Caki2 (cell line): ENCODE data around the gene SH3D21. TPM values are rescaled to one million over a fixed set of nuclear protein-coding genes. Genes with fewer than 3 reads are reported as not detected.

ENCODE experiments used
- DNase-seq: peaks from one replicate; pipeline ENCODE4 v3.0.0-alpha.2; 2015; ENCODE audit warnings: low read depth
- in situ Hi-C: cut with HindIII; loops from 2 replicates; pipeline ENCODE4 v1.10.0; 2016; ENCODE audit warnings: low sequenced_read_pairs, low pct_unique_long_range_greater_than_20kb, mixed read lengths
- total RNA-seq: library from RNA; depleted of rRNA; stranded (reverse); fragments of >200 nt; shearing (Covaris generic); gene quantifications from 2 replicates; pipeline ENCODE4 v1.2.3, GENCODE V29; 2014; ENCODE audit warnings: low replicate concordance

Gene SH3D21
- total RNA-seq, 1 experiment from 2014 or later, result 3.2 TPM

DNA sequence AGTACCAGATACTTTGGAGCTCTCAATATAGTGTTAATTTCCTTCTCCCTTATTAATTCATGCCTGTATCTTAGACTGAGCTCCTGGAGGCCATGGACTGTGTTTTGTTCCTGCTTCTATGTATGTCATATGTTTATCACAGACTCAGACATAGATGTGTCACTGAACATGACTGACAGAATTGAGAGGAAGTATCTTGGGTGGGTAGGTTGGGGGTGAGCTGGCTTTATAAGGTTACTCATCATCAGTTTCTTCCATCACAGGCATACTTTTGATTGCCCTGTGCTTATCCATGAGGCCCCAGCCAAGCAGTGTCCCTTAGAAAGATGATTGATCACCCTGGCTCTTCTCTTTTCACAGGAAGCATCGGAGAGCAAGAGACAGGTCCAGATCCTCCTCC is 5.6 kb upstream of the SH3D21 start:
- in situ Hi-C loops, result no loop called here
- DNase-seq, result no peak

- in situ Hi-C loops, result no loop called here
- no peak for DNase-seq
These were observed 4.9 kb upstream of the SH3D21 start for GRCh38 chr1:36301220-36301619.

DNA sequence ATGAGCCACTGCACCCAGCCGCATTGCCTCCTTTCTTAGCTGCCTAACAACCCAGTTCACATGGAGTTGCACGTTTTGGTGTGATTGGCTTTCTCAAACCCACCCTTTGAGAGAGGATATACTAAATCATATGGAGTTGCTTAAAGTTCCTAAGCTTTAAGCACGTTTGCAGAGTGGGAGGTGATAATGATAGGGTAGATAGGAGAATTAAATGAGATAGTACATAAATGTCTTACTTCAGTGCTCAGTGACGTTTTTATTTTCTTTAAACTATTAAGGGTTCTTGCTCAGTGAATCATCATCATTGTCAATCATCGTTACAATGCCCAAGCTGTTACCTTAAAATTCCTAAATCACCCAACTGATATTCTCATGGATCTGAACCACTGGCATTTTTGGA is 2.9 kb upstream of the SH3D21 start:
- DNase-seq, result no peak
- in situ Hi-C loops, result no loop called here

DNA sequence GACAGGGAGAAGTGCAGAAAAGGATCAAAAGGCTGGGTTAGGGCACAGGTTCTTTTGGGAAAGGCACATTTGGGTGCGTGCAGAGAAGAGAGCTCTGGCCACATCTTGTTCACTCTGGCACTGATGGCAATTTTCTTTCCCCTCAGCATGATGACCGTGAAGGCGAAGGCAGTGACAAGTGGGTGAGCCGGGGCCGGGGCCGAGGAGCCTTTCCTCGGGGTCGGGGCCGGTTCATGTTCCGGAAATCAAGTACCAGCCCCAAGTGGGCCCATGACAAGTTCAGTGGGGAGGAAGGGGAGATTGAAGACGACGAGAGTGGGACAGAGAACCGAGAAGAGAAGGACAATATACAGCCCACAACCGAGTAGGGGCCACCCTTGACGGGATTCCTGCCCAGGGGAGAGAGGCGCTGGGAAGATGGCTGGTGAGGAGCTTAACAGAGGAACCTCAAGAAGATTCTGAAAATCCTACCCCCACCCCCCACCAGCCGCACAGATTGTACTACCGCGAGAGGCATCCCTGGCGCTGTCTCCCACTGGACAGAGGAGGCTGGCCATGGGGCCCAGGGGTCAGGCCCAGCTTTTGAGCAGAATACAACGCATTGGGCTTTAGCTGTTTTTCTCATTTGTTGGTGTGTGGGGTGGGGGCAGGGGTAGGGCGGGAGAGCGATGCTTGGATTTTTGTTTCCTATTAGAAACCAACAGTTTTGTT is 2.4 kb upstream of the SH3D21 start:
- DNase-seq, result no peak
- in situ Hi-C loops, result no loop called here

DNA sequence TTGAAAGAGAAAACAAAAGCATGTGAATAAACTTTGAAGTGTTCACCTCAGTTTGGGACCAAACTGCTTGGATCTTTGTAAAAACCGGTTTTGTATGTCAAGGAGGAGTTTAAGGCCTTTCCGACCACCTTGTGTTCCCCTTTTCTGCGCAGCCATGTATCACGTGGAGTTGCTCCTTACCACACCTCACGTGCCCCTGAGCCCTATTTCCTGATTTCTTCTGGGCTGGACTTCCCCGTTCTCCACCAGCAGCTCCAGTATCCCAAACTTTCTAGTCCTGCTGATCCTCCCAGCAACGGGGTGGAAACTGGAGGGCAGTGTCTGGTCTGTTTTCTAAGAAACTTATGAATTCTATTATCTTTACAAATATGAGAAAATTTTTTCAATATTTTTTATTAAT is 1.6 kb upstream of the SH3D21 start:
- no peak for DNase-seq
- in situ Hi-C loops, result no loop called here

- no peak for DNase-seq
- in situ Hi-C loops, result no loop called here
These were observed 926 bp upstream of the SH3D21 start for GRCh38 chr1:36304970-36305914.

DNA sequence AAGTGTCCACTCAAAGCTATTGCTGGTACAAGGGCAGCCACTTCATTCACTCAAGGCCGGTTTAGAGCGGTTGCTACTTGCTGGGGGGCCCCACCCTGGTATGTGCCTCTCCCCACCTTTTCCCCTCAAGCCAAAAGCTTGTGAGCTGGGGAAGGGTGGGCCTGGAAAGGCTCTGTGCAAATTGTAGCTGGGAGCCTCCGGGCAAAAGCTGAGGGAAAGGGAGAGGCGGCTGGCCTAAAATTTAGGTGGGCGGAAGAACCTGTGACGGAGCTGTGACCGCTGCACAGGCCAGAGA is 306 bp upstream of the SH3D21 start:
- no peak for DNase-seq
- in situ Hi-C loops, result no loop called here

DNA sequence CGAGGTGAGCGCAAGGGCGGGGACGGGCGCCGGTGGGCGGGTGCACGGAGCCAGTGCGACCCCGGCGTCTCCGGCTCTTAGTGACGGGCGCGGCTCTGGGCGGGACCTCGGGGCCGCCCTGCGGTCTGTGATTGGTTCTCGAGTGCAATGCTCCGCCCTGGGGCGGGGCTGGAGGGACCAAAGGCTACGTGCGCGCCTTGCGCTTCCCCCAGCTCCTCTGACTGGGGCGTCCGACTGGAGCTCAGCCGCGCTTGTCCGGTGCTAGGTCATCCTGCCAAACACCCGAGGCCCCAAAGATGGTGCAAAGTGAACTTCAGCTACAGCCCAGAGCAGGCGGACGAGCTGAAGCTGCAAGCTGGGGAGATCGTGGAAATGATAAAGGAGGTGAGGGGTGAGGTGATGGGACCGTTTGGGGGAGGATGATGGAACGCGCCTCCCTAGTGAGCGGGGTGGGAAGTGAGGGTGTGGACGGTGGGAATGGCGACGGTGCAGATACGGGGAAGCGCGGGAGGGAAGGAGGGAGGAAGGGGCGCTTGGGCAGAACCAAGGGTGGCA is 811 bp downstream of the SH3D21 start:
- in situ Hi-C loops, result no loop called here
- DNase-seq, result peak; percentile 88

DNA sequence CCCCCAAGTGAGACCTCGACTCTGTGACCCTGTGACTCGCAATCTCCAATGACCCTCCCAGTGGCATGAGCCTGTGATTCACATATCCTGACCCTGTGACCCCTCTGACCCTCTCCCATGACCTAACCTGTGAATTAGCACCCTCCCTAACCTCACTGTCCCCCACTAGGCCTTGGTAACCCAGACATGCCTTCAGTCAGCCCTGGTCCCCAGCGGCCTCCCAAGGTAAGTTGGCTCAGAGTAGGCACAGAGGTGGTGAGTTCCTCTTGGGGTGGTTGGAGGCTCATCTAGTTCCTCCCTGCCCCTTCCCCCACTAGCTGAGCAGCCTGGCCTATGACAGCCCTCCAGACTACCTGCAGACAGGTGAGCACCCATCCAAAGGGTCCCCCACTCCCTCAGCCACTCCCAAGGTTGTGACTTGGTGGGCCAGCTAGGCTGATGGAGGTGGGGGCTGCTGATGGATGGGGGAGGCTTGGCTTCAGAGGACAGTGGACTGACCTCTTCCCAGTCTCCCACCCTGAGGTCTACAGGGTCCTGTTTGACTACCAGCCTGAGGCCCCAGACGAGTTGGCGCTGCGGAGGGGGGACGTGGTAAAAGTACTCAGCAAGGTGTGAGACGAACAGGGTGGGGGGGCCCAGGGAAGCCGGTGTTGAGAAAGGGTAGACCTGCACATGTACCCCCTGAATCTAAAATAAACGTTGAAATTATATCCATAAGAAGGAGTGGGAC is 1.6 kb downstream of the SH3D21 start:
- no peak for DNase-seq

GRCh38 chr1:36309397-36309796 is 3.2 kb downstream of the SH3D21 start:
- in situ Hi-C loops, result no loop called here
- DNase-seq, result no peak

More for the DNA sequence above, 1.6 kb downstream of the SH3D21 start:
- in situ Hi-C loops, result no loop called here

DNA sequence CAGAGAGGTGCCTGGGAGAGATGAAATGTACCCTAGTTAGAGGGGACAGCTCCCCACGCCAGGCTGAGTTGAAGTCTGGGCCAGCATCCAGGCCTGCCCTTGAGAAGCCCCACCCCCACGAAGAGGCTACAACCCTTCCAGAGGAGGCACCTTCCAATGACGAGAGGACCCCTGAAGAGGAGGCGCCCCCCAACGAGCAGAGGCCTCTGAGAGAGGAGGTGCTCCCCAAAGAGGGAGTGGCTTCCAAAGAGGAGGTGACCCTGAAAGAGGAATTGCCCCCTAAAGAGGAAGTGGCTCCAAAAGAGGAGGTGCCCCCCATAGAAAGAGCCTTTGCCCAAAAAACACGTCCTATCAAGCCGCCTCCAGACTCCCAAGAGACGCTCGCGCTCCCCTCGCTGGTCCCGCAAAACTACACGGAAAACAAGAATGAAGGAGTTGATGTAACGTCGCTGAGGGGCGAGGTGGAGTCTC is 14.2 kb downstream of the SH3D21 start:
- in situ Hi-C loops, result no loop called here
- no peak for DNase-seq

- DNase-seq, result no peak
- in situ Hi-C loops, result no loop called here
These were observed 14.6 kb downstream of the SH3D21 start for GRCh38 chr1:36320767-36321118.

GRCh38 chr1:36321119-36321951 is 15.2 kb downstream of the SH3D21 start:
- in situ Hi-C loops, result no loop called here
- no peak for DNase-seq

DNA sequence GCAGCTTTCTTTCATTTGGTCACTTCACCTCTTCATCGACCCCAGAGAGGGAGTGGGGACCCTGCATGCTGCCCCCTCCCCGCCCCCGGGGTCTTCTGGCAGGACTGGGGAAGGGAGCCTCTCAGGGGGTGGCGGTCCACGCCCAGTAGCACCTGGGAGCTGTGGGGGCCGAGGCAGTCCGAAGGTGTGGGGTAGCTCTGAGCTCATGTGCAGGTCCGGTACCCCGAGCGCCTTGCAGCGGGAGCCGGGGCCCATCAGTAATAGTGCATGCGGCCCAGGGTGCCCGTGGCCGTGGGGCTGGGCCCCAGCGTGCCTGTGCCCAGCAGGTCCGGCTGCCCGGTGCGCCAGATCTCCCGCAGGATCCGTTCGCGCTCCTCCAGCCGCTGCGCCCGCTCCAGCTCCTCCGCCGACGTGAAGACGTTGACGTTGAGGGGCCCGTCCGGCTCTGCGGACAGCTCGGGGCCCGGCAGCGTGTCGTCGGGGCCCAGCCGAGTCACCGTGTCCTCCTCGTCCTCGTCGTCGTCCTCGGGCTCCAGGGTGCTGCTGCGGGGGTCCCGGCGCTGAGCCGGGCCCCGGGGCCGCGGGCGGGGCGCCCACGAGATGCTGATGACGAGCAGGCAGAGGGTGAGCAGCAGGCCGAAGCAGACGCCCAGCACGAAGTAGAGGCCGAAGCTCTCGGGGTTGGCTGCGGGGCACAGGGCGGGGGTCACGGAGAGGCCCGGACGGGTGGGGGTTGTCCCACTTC is 16.0 kb downstream of the SH3D21 start:
- in situ Hi-C loops, result no loop called here
- no peak for DNase-seq

- in situ Hi-C loops, result no loop called here
These were observed 16.8 kb downstream of the SH3D21 start for GRCh38 chr1:36322786-36323635.

GRCh38 chr1:36323636-36324352 is 17.6 kb downstream of the SH3D21 start, which contains the start of gene EVA1B:
TSS of gene EVA1B (minus strand) at chr1:36323645. CDS start at chr1:36323037, 608 bp downstream.
- in situ Hi-C loops, result no loop called here
- peak; percentile 86 for DNase-seq

More at GRCh38 chr1:36322786-36323635, 16.8 kb downstream of the SH3D21 start:
- no peak for DNase-seq
